RWPE1 (cell line): ENCODE results near the gene ADGRV1.

Experiments used
- CTCF ChIA-PET: fragments of 350-600 bp; sonication (Branson Sonifier 250); formaldehyde crosslinking; extraction: SDS; loops from one replicate; lab custom pipeline; 2021; lab: Yijun Ruan, JAX
- POLR2A ChIA-PET: fragments of 400-600 bp; formaldehyde crosslinking; extraction: SDS; loops from one replicate; lab custom pipeline; 2020; ENCODE audit warnings: antibody characterized with exemption; ENCODE audit not compliant: low non-redundant PET; lab: Yijun Ruan, JAX
- DNase-seq: peaks from one replicate; pipeline ENCODE4 v3.0.0; 2012; ENCODE audit warnings: low spot score
- H3K27ac ChIP-seq: fragments of 450-650 bp; 2 replicates; pipeline ENCODE4 v1.5.1; 2017
- TF ChIP-seq, protein P1 (sequence below): fragments of 450-650 bp; conservative IDR thresholded peaks from 2 replicates; pipeline ENCODE4 v1.5.1; 2017; ENCODE audit warnings: low read depth, mild to moderate bottlenecking

The ADGRV1 gene

DNA sequence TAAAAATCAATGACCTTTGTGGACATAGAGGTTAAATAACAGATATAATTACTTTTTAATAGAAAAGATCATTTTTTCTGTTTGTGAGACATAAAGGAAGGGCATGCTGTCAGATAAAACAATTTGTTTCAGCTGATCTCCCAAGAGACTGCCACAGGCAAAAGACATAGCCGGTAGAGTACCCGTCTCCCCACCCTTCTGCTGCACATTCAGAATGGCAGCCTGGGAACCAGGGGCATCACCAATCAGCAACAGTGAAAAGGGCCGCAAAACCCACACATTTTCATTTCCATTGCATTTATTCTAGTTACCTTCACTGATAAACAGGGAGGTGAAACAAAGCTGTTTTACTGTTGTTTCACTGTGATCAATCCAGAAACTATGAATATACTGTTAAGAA, 466.9 kb downstream of the ADGRV1 start:
- H3K27ac ChIP-seq = no peak overlapping the region
- DNase-seq = no peak
- POLR2A ChIA-PET = no interaction called here
- TF ChIP-seq, protein P1, sequence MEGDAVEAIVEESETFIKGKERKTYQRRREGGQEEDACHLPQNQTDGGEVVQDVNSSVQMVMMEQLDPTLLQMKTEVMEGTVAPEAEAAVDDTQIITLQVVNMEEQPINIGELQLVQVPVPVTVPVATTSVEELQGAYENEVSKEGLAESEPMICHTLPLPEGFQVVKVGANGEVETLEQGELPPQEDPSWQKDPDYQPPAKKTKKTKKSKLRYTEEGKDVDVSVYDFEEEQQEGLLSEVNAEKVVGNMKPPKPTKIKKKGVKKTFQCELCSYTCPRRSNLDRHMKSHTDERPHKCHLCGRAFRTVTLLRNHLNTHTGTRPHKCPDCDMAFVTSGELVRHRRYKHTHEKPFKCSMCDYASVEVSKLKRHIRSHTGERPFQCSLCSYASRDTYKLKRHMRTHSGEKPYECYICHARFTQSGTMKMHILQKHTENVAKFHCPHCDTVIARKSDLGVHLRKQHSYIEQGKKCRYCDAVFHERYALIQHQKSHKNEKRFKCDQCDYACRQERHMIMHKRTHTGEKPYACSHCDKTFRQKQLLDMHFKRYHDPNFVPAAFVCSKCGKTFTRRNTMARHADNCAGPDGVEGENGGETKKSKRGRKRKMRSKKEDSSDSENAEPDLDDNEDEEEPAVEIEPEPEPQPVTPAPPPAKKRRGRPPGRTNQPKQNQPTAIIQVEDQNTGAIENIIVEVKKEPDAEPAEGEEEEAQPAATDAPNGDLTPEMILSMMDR = no peak
- CTCF ChIA-PET = no interaction called here

DNA sequence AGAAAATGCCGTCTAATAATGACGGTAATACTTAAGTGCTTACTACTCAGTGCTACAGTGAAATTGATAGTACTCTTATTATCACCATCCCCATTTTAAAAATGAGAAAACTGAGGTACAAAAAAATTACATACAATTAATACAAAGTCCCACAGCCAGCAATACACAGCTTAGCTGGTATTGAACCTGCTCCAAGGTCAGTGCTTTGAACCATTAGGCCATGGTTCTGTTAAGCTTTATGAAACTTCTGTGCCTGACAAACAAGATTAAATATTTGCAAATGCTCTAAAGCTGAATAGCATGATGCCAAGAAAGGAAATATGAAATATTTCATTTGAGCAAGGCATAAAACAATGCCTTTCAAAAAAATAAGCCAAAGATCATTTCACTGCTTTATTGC, 467.4 kb downstream of the ADGRV1 start:
- H3K27ac ChIP-seq = no peak overlapping the region
- DNase-seq = no peak
- ChIA-PET POLR2A (no interaction called here), CTCF (interaction anchor here (0.6 kb wide), 1 partner anchor 88 kb away, joined by 3 read pairs; no protein-coding TSS in a partner anchor)
- TF ChIP-seq, protein P1 = no peak

DNA sequence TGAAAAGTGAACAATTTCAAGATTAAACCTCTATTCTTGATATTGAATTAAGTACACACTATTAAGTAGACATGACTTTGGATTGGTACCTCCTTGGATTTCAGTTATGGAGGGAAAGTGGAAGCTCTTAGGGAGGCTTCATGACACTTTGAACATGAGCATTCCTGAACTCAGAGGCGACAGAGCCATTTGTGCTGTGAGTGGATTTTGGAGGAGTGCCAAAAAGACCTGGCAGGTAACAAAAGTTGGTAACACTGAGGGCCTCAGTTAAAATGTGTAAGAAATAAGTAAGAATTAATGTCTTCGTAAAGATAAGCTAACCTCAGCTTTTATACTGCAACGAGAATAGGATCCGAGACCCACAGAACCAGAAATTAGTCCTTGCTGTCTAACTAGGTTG, 467.9 kb downstream of the ADGRV1 start:
- ChIA-PET CTCF (interaction anchor here (0.6 kb wide), 2 partner anchors 89 to 162 kb away, joined by 3 read pairs; no protein-coding TSS in a partner anchor), POLR2A (no interaction called here)
- no peak overlapping the region for H3K27ac ChIP-seq
- DNase-seq = no peak
- TF ChIP-seq, protein P1 = no peak

DNA sequence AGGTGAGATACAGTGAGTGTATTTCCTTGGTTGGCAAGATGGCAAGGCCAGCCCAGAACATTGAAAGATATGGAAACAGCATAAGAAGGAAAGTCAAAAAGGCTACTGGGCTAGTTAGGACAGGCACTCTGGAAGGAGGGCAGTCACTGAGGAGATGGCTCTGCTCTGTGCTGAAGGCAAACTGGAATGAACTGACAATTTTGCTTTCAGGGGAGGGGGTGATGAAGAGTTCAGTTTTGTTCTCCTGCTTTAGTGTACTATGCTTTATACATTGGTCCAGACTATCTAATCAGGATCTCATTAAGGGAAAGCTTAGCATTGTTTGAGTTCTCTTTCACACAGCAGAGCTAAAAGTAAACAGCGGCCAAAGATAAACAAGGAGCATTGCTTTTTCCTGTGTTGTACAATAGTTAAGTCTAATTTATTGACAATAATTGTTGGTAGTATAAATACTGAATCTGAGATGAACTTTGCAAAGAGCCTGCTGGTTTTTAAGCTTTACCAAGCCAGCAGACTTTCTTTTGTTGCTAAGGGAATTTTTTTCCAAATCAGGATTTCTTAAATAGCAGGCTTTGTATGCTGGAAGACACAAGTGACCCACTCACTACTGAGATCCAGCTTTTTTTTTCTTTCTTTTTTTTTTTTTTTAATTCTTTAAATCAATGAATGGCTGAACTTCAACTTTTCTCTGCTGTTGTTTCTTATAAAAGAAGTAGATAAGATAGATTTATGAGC, 469.0 kb downstream of the ADGRV1 start:
- ChIA-PET CTCF (no interaction called here), POLR2A (no interaction called here)
- TF ChIP-seq, protein P1 = no peak

DNA sequence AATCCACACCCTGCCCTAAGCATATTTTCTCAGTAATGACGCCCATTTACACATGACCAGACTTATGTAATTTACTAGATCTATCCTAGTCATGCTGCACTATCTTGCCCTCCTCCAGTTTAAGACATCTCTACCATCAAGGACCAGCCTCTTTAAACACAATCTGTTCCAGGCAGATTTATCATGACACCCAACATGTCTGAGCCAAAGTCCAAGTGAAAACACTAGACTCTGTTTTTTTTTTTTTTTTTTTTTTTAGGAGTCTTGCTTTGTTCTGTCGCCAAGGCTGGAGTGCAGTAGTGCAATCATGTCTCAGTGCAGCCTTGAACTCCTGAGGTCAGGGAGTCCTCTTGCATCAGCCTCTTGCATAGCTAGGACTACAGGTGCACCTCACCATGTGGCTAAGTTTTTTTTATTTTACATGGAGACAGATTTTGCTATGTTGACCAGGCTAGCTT, 469.9 kb downstream of the ADGRV1 start:
- TF ChIP-seq, protein P1 = no peak
- DNase-seq = no peak
- H3K27ac ChIP-seq = no peak overlapping the region
- CTCF ChIA-PET = interaction anchor here (0.8 kb wide), 1 partner anchor 283 kb away, joined by 3 read pairs; no protein-coding TSS in a partner anchor
- POLR2A ChIA-PET = no interaction called here

More for the DNA sequence above, 469.0 kb downstream of the ADGRV1 start:
- DNase-seq = no peak
- H3K27ac ChIP-seq = no peak overlapping the region

DNA sequence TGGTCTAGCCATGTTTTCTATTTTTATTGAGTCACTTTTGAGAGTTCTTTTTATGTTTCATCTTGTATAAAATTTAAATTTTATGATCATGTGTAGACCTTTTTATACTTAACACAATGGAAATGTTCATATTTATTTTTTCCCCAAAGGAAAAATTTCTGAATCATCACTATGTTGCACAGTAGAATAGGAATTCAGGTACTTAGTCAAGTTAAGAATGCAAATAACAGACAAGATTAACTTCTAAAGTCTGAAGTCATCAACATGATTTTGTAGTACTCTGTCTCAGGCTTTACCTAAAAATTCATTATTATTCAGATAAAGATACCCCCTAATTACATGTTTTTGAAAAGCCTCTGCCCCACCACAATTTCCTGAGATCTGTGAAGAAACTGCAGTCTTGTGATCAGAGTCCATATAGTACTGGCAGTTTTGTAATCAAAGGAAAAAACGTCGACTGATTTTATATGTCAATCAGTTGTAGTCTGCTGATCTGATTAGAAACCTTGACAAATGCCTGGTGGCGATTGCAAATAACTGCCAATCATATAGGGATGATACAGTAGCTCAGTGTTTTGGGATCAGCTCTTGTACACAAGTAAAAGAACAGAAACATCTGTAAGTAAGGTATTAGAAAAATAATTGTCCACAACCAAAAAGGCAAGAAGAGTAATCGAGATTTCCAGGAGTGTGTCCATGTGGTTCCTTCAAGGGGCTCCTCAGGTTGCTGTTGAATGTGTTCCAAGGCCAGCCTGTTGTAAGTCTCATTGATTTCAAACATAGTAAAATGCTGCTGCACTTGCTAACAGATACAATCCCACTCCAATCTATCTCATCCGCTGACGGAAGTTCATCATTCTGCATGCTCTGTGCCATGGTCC, 472.2 kb downstream of the ADGRV1 start:
- CTCF ChIA-PET = no interaction called here
- POLR2A ChIA-PET = no interaction called here
- no peak overlapping the region for H3K27ac ChIP-seq
- no peak for DNase-seq
- TF ChIP-seq, protein P1 = no peak
